Peyer's patch (tissue), 4 donors: ENCODE results near the gene RIF1. TPM values are rescaled to one million over a fixed set of nuclear protein-coding genes. Genes with fewer than 3 reads are reported as not detected.

ENCODE experiments used
- DNase-seq, 3 donors: peaks; one replicate each; pipeline ENCODE4 v3.0.0-alpha.2; 2017 to 2019
- H3K27ac ChIP-seq, 4 donors: fragments of 200-600 bp; sonication (generic); one replicate each; pipeline ENCODE4 v1.5.1; 2016 to 2019
- H3K27me3 ChIP-seq, 2 donors: fragments of 200-600 bp; sonication (generic); one replicate each; pipeline ENCODE4 v1.5.1; 2019
- H3K36me3 ChIP-seq, 3 donors: fragments of 200-600 bp; sonication (generic); one replicate each; pipeline ENCODE4 v1.5.1; 2016 to 2019
- H3K4me1 ChIP-seq, 4 donors: fragments of 200-600 bp; sonication (generic); one replicate each; pipeline ENCODE4 v1.5.1; 2016 to 2019
- H3K4me3 ChIP-seq, 4 donors: fragments of 200-600 bp; sonication (generic); 1 replicate in 3 of 4; 2 replicates in 1 of 4; pipeline ENCODE4 v1.5.1; 2016 to 2019; ENCODE audit warnings: mild to moderate bottlenecking in 1 of 4
- H3K9me3 ChIP-seq, 4 donors: fragments of 200-600 bp; sonication (generic); one replicate each; pipeline ENCODE4 v1.5.1; 2016 to 2019; ENCODE audit warnings: mild to moderate bottlenecking in 1 of 4
- CTCF ChIP-seq, 6 experiments: fragments of 450-650 bp in 4 of 6; fragments of 200-600 bp in 2 of 6; sonication (generic) in 1 of 6; IDR thresholded peaks; one replicate each; pipeline ENCODE4 v1.5.1; 2017 to 2019; ENCODE audit warnings: antibody characterized with exemption in 6 of 6, mild to moderate bottlenecking in 3 of 6, moderate library complexity in 1 of 6
- POLR2A ChIP-seq, 2 donors: fragments of 450-650 bp; IDR thresholded peaks; one replicate each; pipeline ENCODE4 v1.5.1; 2017; ENCODE audit warnings: antibody characterized with exemption in 2 of 2, mild to moderate bottlenecking in 2 of 2, moderate library complexity in 2 of 2
- total RNA-seq, 4 donors: library from RNA; depleted of rRNA; stranded (reverse); fragments of >200 nt; gene quantifications; one replicate each; pipeline ENCODE4 v1.1.0, GENCODE V29; 2016

RIF1 gene
- total RNA-seq, 4 donors from 2014 or later = 20.0 to 51.2 (median 25.4) TPM

DNA sequence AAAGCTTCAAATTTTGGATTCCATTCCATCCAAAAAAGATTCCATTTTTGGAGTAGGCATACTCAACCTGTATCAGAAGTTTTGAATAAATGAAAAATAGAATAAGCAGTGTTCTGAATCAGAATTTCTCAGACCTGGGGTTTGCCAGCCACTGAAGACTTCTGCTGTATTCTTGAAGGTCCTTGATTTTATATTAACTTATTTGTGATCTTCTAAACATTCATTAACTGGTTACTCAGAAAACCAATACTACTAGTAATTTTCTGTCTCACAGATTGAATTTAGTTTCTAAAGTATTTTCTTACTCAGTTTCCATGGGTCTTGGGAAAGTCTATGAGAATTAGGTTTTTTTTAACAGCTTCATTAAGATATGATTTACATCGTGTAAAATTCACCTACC is 60.9 kb downstream of the RIF1 start:
- Histone ChIP-seq H3K9me3 (no peaks in the 10 kb centered on the region), H3K27me3 (no peaks in the 10 kb centered on the region), H3K4me1 (no peaks in the 10 kb centered on the region), H3K36me3 (peaks cover 0 to 78% (median 0%) of the 10 kb centered on the region in 3 donors), H3K4me3 (no peak overlapping the region), H3K27ac (no peak overlapping the region)
- no peak for TF ChIP-seq POLR2A (IDR thresholded peaks at IDR 0.05)
- TF ChIP-seq CTCF (IDR thresholded peaks at IDR 0.05) = no peak
- DNase-seq = no peak

GRCh38 chr2:151472966-151473365 is 63.3 kb downstream of the RIF1 start:
- Histone ChIP-seq H3K27ac (no peak overlapping the region), H3K27me3 (no peaks in the 10 kb centered on the region), H3K36me3 (peaks cover 0 to 84% (median 0%) of the 10 kb centered on the region in 3 donors), H3K4me1 (no peaks in the 10 kb centered on the region), H3K9me3 (no peaks in the 10 kb centered on the region), H3K4me3 (no peak overlapping the region)
- TF ChIP-seq POLR2A (IDR thresholded peaks at IDR 0.05) (no peak), CTCF (IDR thresholded peaks at IDR 0.05) (no peak)
- no peak for DNase-seq

- H3K4me3 ChIP-seq = no peak overlapping the region
- peaks cover 0 to 64% (median 0%) of the 10 kb centered on the region in 3 donors for H3K36me3 ChIP-seq
- no peak for TF ChIP-seq CTCF (IDR thresholded peaks at IDR 0.05)
- TF ChIP-seq POLR2A (IDR thresholded peaks at IDR 0.05) = no peak
- no peak for DNase-seq
- H3K27me3 ChIP-seq = no peaks in the 10 kb centered on the region
- no peak overlapping the region for H3K27ac ChIP-seq
- H3K4me1 ChIP-seq = no peaks in the 10 kb centered on the region
- no peaks in the 10 kb centered on the region for H3K9me3 ChIP-seq
These were observed 65.4 kb downstream of the RIF1 start for GRCh38 chr2:151475071-151475470.

DNA sequence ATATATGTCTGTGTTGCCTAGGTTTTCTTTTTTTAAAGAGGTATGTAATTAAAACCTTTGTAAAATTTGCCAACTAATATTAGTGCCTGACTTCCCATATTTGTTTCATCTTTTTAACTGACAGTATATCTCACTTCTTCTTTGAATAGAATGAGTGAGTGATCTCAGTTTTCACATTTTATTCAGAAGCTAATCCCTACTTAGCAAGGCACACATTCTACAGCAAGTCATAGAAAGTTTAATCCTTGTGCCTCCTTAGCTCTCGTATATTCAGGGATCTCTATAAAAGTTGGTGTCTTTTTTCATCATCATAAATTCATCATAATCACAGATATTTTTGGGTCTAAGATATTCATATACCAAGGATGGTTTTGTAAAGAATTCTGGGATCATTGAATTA is 66.6 kb downstream of the RIF1 start:
- Histone ChIP-seq H3K36me3 (peaks cover 0 to 57% (median 0%) of the 10 kb centered on the region in 3 donors), H3K4me1 (no peaks in the 10 kb centered on the region), H3K27me3 (no peaks in the 10 kb centered on the region), H3K9me3 (no peaks in the 10 kb centered on the region), H3K4me3 (no peak overlapping the region), H3K27ac (no peak overlapping the region)
- no peak for DNase-seq
- TF ChIP-seq CTCF (IDR thresholded peaks at IDR 0.05) (no peak), POLR2A (IDR thresholded peaks at IDR 0.05) (no peak)

DNA sequence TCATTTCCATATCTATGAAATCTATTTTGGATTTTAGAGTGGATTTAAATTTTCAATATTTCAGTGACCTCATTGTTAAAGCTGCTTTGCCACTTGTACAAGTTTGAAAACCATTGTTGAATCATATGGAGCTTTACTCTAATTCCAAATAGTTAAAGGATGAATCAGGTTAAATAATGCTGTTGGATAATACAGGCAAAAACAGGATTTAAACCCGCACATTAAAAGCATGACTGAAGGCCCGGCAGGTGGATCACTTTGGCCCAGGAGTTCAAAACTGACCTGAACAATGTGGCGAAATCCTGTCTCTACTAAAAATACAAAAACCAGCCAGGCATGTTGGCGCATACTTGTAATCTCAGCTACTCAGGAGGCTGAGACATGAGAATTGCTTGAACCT is 68.3 kb downstream of the RIF1 start:
- Histone ChIP-seq H3K36me3 (peaks cover 0 to 55% (median 0%) of the 10 kb centered on the region in 3 donors), H3K27ac (no peak overlapping the region), H3K4me3 (no peak overlapping the region), H3K4me1 (no peaks in the 10 kb centered on the region), H3K9me3 (no peaks in the 10 kb centered on the region), H3K27me3 (no peaks in the 10 kb centered on the region)
- TF ChIP-seq CTCF (IDR thresholded peaks at IDR 0.05) = no peak
- no peak for TF ChIP-seq POLR2A (IDR thresholded peaks at IDR 0.05)
- no peak for DNase-seq

- no peak for DNase-seq
- H3K4me3 ChIP-seq = no peak overlapping the region
- H3K27me3 ChIP-seq = no peaks in the 10 kb centered on the region
- peaks cover 0 to 29% (median 0%) of the 10 kb centered on the region in 3 donors for H3K36me3 ChIP-seq
- no peak overlapping the region for H3K27ac ChIP-seq
- H3K4me1 ChIP-seq = no peaks in the 10 kb centered on the region
- H3K9me3 ChIP-seq = no peaks in the 10 kb centered on the region
- TF ChIP-seq CTCF (IDR thresholded peaks at IDR 0.05) (no peak), POLR2A (IDR thresholded peaks at IDR 0.05) (no peak)
These were observed 72.0 kb downstream of the RIF1 start for GRCh38 chr2:151481744-151482143.
